Stromal cell of bone marrow (primary cell): ENCODE data around the gene CMPK2.
"Not testable (repeated sequence)": the region's sequence is repeated elsewhere in the genome, so short reads cannot be mapped to it uniquely, and the experiment has no call there.

ENCODE experiments used
- DNase-seq: peaks from one replicate; pipeline ENCODE4 v3.0.0-alpha.2; 2012; ENCODE audit warnings: low read depth

CMPK2 gene

GRCh38 chr2:6880200-6880733 is 14.6 kb upstream of the CMPK2 start:
- no peak for DNase-seq

GRCh38 chr2:6879011-6879410 is 13.3 kb upstream of the CMPK2 start:
- no peak for DNase-seq

- no peak for DNase-seq
Measured at GRCh38 chr2:6878549-6878948, 12.8 kb upstream of the CMPK2 start.

GRCh38 chr2:6877402-6878304 is 11.9 kb upstream of the CMPK2 start, which contains the start of gene RSAD2:
RSAD2 (plus strand) TSS chr2:6877777; CDS start chr2:6877801, 24 bp downstream.
- DNase-seq: peak; percentile 41

GRCh38 chr2:6876309-6876708 is 10.6 kb upstream of the CMPK2 start:
- DNase-seq: no peak

GRCh38 chr2:6874032-6874431 is 8.3 kb upstream of the CMPK2 start:
- DNase-seq: no peak

GRCh38 chr2:6872394-6872793 is 6.7 kb upstream of the CMPK2 start:
- DNase-seq: no peak

GRCh38 chr2:6866982-6867381 is 1.3 kb upstream of the CMPK2 start:
- DNase-seq: no peak

GRCh38 chr2:6866275-6866671 is 566 bp upstream of the CMPK2 start:
- no peak for DNase-seq

GRCh38 chr2:6864923-6865345 is 773 bp downstream of the CMPK2 start:
- DNase-seq: no peak

GRCh38 chr2:6864231-6864754 is 1.4 kb downstream of the CMPK2 start:
- DNase-seq: no peak

GRCh38 chr2:6863792-6864191 is 1.9 kb downstream of the CMPK2 start:
- DNase-seq: no peak

GRCh38 chr2:6860296-6860695 is 5.4 kb downstream of the CMPK2 start:
- DNase-seq: no peak

- DNase-seq: not testable (repeated sequence)
Measured at GRCh38 chr2:6858466-6859027, 7.2 kb downstream of the CMPK2 start.

- no peak for DNase-seq
Measured at GRCh38 chr2:6856548-6856920, 9.2 kb downstream of the CMPK2 start.

GRCh38 chr2:6855860-6856547 is 9.7 kb downstream of the CMPK2 start:
- DNase-seq: no peak

GRCh38 chr2:6854416-6854815 is 11.3 kb downstream of the CMPK2 start:
- DNase-seq: no peak

- no peak for DNase-seq
Measured at GRCh38 chr2:6852195-6852594, 13.5 kb downstream of the CMPK2 start.

GRCh38 chr2:6846967-6847681 is 18.6 kb downstream of the CMPK2 start:
- DNase-seq: no peak

GRCh38 chr2:6846540-6846939 is 19.2 kb downstream of the CMPK2 start:
- no peak for DNase-seq

GRCh38 chr2:6845903-6846302 is 19.8 kb downstream of the CMPK2 start:
- DNase-seq: no peak

GRCh38 chr2:6845312-6845711 is 20.4 kb downstream of the CMPK2 start:
- DNase-seq: no peak
